SK-N-MC (cell line): Measurements from ENCODE around the gene PNPLA3.

Source experiments
- EZH2 ChIP-seq: fragments of 200-600 bp; sonication (generic); IDR thresholded peaks from one replicate; pipeline ENCODE4 v1.6.1; 2017; ENCODE audit warnings: antibody characterized with exemption
- POLR2AphosphoS5 ChIP-seq: IDR thresholded peaks from 2 replicates; pipeline ENCODE4 v1.6.1; 2012; ENCODE audit warnings: mild to moderate bottlenecking, low read depth, low read length, borderline replicate concordance

GRCh38 chr22:43878831-43879550 lies 44.6 kb upstream of the PNPLA3 start:
- no peak for TF ChIP-seq EZH2
- TF ChIP-seq POLR2AphosphoS5 = no peak
